HUES64 (cell line): ENCODE measurements around the gene MAML1.

Experiments used
- H3K27ac ChIP-seq: 2 replicates; pipeline ENCODE4 v1.7.0; 2013; ENCODE audit warnings: low read depth, low read length, inconsistent platforms
- H3K27me3 ChIP-seq: 2 replicates; pipeline ENCODE4 v1.6.1; 2013; ENCODE audit warnings: mild to moderate bottlenecking, low read length; ENCODE audit not compliant: insufficient read depth
- H3K36me3 ChIP-seq: 2 replicates; pipeline ENCODE4 v1.6.1; 2013; ENCODE audit warnings: mild to moderate bottlenecking, low read length; ENCODE audit not compliant: insufficient read depth
- H3K4me1 ChIP-seq: 2 replicates; pipeline ENCODE4 v1.6.1; 2013; ENCODE audit warnings: mild to moderate bottlenecking, low read length, moderate library complexity; ENCODE audit not compliant: insufficient read depth
- H3K4me3 ChIP-seq: 2 replicates; pipeline ENCODE4 v1.5.1; 2013; ENCODE audit warnings: mild to moderate bottlenecking, low read length, moderate library complexity
- H3K9ac ChIP-seq: 2 replicates; pipeline ENCODE4 v1.6.1; 2013; ENCODE audit warnings: mild to moderate bottlenecking, low read depth, low read length
- H3K9me3 ChIP-seq: 2 replicates; pipeline ENCODE4 v1.6.1; 2013; ENCODE audit warnings: low read depth, low read length; ENCODE audit not compliant: insufficient read depth
- WGBS: fragments of 150-250, 120-280 bp; methylation state at CpG from one replicate; pipeline ENCODE4 v1.1.7; 2013; ENCODE audit warnings: missing lambda C conversion rate; 5-methylcytosine and 5-hydroxymethylcytosine counted together

Gene MAML1

DNA sequence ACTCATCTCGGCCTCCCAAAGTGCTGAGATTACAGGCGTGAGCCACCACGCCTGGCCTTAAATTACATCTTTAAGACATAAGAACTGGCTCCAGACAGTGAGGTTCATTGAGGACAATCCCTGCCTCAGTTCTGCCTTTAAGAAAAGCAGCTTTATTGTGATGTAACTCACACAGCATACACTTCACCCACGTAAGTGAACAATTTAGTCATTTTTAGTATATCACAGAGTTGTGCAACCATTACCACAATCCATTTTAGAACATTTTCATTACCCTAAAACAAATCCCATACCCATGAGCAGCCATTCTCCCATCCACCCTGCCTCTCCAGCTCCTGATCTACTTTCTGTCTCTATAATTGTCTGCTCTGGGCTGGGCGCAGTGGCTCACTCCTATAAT is 37.2 kb downstream of the MAML1 start:
- no peak overlapping the region for H3K9ac ChIP-seq
- H3K27me3 ChIP-seq: no peaks in the 10 kb centered on the region
- 97% methylated on average over 5 of the region's 5 CpGs for WGBS
- H3K27ac ChIP-seq: no peak overlapping the region
- no peak overlapping the region for H3K4me3 ChIP-seq
- peaks cover 95% of the 10 kb centered on the region for H3K36me3 ChIP-seq
- H3K4me1 ChIP-seq: peaks cover 7% of the 10 kb centered on the region; the same call in 1 of the 2 replicates
- no peaks in the 10 kb centered on the region for H3K9me3 ChIP-seq

DNA sequence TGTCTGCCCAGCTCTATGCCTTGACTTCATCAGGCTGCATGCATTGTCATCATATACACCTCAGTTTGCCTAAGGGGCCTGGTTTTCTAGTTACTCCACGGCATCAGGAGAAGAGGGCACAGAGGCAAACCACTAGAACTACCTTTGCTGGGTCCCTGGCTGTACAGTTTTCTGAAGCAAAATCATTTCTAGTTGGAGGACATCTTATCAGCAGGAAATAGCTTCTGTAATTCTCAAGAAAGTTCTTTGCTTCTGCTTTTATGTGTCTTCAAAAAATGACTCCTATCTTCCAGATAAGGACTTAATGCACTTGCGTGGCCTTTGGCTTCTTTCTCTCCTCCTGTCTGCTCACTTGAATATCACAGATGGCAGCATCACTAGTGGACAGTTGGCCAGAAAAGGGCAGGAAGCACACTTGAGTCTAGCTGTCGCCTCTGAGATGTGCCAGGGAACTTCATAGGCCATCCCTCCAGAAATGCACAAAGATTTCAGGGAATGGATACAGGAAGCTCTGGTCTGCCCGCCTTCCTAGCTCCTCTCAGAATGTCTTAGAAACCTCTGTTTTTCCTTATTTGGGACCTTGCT is 38.8 kb downstream of the MAML1 start:
- Histone ChIP-seq H3K9me3 (no peaks in the 10 kb centered on the region), H3K27me3 (no peaks in the 10 kb centered on the region), H3K36me3 (peaks cover 96% of the 10 kb centered on the region), H3K9ac (no peak overlapping the region; the same call in 1 of the 2 replicates), H3K4me3 (no peak overlapping the region), H3K4me1 (peaks cover 6% of the 10 kb centered on the region; the same call in 1 of the 2 replicates), H3K27ac (no peak overlapping the region)
- 97% methylated on average over 4 of the region's 4 CpGs for WGBS

DNA sequence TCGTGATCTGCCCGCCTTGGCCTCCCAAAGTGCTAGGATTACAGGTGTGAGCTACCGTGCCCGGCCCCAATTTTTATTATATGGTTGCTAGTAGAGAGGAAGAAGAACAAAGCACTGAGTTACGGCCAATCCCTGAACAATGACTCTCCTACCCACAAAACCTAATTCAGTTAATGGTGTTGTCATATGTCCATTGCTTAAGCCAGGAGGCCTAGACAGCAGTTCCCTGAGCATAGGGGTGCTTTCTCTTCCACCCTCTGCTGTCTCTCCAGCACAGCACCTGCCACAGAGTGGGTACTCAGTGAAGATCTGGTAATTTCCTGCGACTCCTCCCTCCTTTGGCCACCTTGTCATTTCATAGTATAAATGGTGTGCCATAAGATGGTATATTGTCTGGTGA is 39.7 kb downstream of the MAML1 start:
- Histone ChIP-seq H3K4me1 (no peaks in the 10 kb centered on the region), H3K9me3 (no peaks in the 10 kb centered on the region), H3K9ac (no peak overlapping the region), H3K36me3 (peaks cover 95% of the 10 kb centered on the region), H3K27ac (no peak overlapping the region), H3K4me3 (no peak overlapping the region), H3K27me3 (no peaks in the 10 kb centered on the region)
- 93% methylated on average over 6 of the region's 6 CpGs for WGBS

DNA sequence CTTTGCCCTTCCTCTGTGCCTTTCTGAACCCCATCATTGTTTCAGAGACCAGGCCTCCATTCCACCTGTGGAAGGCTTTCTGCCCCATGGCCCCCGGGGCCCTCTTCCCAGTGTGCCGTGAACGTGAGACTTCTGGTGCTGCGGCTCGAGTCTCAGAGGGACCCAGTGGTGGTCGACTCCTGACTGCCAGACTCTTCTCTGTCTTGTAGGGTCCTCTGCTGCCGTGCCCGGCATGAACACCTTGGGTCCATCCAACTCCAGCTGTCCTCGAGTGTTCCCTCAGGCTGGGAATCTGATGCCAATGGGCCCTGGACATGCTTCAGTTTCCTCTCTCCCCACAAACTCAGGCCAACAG is 41.0 kb downstream of the MAML1 start:
- H3K4me1 ChIP-seq: no peaks in the 10 kb centered on the region
- H3K27me3 ChIP-seq: no peaks in the 10 kb centered on the region
- no peaks in the 10 kb centered on the region for H3K9me3 ChIP-seq
- no peak overlapping the region for H3K27ac ChIP-seq
- no peak overlapping the region for H3K9ac ChIP-seq
- 96% methylated on average over 9 of the region's 9 CpGs for WGBS
- peaks cover 97% of the 10 kb centered on the region for H3K36me3 ChIP-seq
- H3K4me3 ChIP-seq: no peak overlapping the region

DNA sequence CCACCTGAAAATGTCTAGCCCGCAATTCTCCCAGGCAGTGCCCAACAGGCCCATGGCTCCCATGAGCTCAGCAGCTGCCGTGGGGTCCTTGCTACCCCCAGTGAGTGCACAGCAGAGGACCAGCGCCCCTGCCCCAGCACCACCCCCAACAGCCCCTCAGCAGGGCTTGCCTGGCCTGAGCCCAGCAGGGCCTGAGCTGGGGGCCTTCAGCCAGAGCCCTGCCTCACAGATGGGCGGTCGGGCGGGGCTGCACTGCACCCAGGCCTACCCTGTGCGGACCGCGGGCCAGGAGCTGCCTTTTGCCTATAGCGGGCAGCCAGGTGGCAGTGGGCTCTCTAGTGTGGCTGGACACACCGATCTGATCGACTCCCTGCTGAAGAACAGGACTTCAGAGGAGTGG is 41.8 kb downstream of the MAML1 start:
- Histone ChIP-seq H3K4me3 (no peak overlapping the region), H3K4me1 (no peaks in the 10 kb centered on the region), H3K9me3 (no peaks in the 10 kb centered on the region), H3K36me3 (peaks cover 92% of the 10 kb centered on the region), H3K27ac (no peak overlapping the region), H3K27me3 (no peaks in the 10 kb centered on the region), H3K9ac (no peak overlapping the region)
- 96% methylated on average over 12 of the region's 12 CpGs for WGBS

DNA sequence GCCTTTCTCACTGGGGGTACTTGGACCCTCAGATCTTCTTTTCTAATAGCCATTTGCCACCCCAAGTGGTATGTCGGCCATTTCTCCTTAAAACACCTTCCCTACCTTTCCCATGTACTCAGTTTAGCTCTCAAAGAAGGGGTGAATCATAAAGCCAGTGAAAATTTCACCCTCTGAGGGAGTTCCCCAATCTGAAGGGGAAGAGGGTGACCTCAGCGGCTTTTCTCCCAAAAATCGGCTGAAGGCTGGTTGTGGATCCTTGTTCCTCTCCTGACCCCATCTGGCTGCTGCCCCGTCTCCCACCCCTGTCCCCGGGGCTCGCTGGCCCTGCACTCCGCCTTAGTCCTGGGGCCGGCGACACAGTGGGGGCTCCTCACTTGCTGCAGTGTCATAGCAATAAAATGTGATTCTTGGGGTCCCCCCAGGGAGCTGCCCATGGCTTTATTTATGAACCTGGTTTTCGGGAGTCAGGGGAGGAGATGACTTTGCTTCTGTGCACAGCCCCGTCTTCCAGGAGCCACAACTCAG is 43.9 kb downstream of the MAML1 start:
- peaks cover 83% of the 10 kb centered on the region for H3K36me3 ChIP-seq
- H3K27ac ChIP-seq: no peak overlapping the region
- H3K4me3 ChIP-seq: no peak overlapping the region
- WGBS: 93% methylated on average over 11 of the region's 11 CpGs
- H3K9ac ChIP-seq: no peak overlapping the region
- H3K27me3 ChIP-seq: no peaks in the 10 kb centered on the region
- no peaks in the 10 kb centered on the region for H3K4me1 ChIP-seq
- no peaks in the 10 kb centered on the region for H3K9me3 ChIP-seq

DNA sequence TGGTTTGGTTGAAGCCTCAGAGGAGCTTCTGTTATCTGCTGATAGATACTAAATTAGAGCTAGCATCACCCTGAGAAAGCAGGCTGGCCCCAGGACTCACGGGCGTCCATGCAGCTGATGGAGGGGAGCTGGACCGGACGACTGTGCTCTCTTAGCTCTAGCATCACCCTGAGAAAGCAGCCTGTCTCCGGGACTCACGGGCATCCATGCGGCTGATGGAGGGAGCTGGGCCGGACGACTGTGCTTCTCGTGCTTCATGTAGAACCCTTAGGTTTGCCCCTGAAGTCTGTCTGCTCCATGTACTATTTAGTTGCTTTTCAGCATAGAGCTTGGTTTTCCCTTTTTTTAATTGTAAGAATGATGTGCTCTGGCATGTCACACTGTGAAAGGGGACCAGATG is 44.8 kb downstream of the MAML1 start:
- Histone ChIP-seq H3K4me1 (no peaks in the 10 kb centered on the region), H3K9ac (no peak overlapping the region), H3K27ac (no peak overlapping the region), H3K4me3 (no peak overlapping the region), H3K9me3 (no peaks in the 10 kb centered on the region), H3K36me3 (peaks cover 74% of the 10 kb centered on the region), H3K27me3 (no peaks in the 10 kb centered on the region)
- 97% methylated on average over 10 of the region's 10 CpGs for WGBS

DNA sequence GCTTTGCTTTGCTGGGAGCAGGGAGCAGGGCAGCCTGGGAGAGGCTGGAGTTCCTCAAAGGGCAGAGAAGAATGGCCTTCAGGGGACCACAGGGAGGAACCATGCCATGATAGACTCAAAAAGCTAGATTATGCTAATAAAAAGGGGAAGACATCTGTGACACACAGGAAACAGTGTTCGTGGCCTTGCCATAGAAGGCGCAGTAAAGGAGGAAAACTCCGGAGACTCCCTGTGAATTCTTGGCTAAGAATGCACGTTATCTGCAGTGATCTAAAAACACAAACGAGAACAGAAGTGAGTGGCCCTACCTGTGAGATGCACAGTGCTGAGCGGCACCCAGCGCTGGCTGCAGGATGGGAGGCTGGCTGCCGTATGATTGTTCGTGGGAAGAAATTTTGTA is 45.3 kb downstream of the MAML1 start:
- Histone ChIP-seq H3K27me3 (no peaks in the 10 kb centered on the region), H3K9me3 (no peaks in the 10 kb centered on the region), H3K4me1 (no peaks in the 10 kb centered on the region), H3K9ac (no peak overlapping the region), H3K27ac (no peak overlapping the region), H3K4me3 (no peak overlapping the region), H3K36me3 (peaks cover 70% of the 10 kb centered on the region)
- WGBS: 95% methylated on average over 9 of the region's 9 CpGs

DNA sequence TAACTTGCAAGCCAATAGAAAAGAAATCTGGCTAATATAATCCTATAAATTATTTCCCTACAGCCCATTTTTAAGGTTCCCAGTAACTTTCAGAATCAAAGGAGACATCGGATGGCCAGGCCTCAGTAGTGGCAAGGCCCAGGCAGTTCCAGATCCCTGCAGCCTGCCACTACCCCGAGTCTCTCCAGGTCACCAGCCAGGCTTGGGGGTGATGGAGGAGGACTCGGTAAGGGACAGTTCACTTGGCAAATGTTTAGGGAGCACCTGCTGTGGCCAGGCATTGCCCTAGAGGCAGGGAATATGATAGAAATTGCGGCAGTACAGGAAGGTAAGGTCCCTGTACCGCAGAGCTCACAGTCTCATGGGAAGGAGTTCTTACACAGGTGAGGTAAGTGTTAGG is 46.0 kb downstream of the MAML1 start:
- Histone ChIP-seq H3K36me3 (peaks cover 63% of the 10 kb centered on the region), H3K27me3 (no peaks in the 10 kb centered on the region), H3K9me3 (no peaks in the 10 kb centered on the region), H3K9ac (no peak overlapping the region), H3K4me1 (no peaks in the 10 kb centered on the region), H3K27ac (no peak overlapping the region), H3K4me3 (no peak overlapping the region)
- WGBS: 94% methylated on average over 5 of the region's 5 CpGs

DNA sequence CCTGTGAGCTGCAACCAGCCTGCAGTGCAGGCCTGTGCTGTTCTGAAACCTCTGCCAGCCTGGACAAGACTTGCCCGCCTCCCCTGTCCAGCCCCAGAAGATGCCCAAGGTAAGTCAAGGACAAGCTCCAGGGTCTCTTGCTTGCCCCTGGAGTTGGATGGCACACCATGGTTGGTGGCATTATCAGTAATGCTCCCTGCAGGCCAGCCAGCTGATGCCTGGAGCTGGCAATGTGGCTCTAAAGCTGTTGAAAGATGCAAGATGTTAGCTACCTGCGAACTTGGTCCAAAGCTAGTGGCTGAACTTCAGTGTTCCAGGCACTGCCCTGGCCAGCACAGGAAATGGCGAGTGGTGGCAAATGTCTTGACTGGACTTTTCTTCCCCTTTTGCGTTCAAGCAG is 47.2 kb downstream of the MAML1 start:
- Histone ChIP-seq H3K9ac (no peak overlapping the region), H3K4me3 (no peak overlapping the region)
- WGBS: 96% methylated on average over 4 of the region's 4 CpGs

DNA sequence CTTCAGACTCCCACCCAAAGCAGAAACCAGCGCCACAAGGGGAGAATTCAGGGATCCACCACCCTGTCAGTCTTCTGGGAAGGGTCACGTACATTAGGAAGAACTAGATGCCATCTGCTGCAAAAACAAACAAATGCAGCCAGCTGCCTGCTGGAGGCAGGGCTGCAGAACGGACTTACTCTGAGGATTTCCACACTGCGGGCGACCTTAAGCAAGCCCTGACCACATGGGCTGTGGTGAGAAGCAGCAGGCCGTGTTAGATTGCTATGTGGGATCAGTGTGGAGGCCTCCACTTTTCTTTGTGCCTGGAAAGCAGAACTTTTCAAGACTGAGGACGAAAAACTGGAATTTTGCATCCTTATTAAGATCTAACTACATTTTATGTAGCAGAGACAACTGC is 47.7 kb downstream of the MAML1 start:
- Histone ChIP-seq H3K9me3 (no peaks in the 10 kb centered on the region), H3K27me3 (no peaks in the 10 kb centered on the region), H3K4me3 (no peak overlapping the region), H3K36me3 (peaks cover 45% of the 10 kb centered on the region), H3K27ac (no peak overlapping the region), H3K9ac (no peak overlapping the region), H3K4me1 (no peaks in the 10 kb centered on the region)
- WGBS: 94% methylated on average over 7 of the region's 7 CpGs

More for the DNA sequence above, 47.2 kb downstream of the MAML1 start:
- Histone ChIP-seq H3K4me1 (no peaks in the 10 kb centered on the region), H3K27ac (no peak overlapping the region), H3K9me3 (no peaks in the 10 kb centered on the region), H3K36me3 (peaks cover 51% of the 10 kb centered on the region), H3K27me3 (no peaks in the 10 kb centered on the region)

DNA sequence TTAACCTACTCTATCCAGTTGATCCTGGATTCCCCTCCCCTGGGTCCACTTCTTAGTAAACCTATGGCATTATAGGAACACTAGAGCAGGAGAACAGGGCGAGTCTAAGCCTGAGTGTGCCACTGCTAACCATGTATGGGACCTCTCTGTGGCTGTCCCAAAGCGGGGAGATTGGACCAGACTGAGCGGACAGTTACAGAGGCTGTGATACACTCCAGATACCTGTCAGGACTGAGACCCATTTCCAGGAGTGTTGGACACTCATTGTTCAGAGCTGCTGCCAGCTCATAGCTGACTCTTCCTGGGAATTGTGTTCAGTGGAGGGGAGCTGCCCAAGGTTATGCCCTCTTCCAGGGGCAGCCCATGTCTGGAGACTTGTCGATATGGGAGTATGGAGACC is 49.2 kb downstream of the MAML1 start:
- H3K27me3 ChIP-seq: no peaks in the 10 kb centered on the region
- H3K9me3 ChIP-seq: no peaks in the 10 kb centered on the region
- H3K4me3 ChIP-seq: no peak overlapping the region
- peaks cover 31% of the 10 kb centered on the region for H3K36me3 ChIP-seq
- no peak overlapping the region for H3K27ac ChIP-seq
- WGBS: 96% methylated on average over 4 of the region's 4 CpGs
- no peak overlapping the region for H3K9ac ChIP-seq
- H3K4me1 ChIP-seq: no peaks in the 10 kb centered on the region
